Endothelial cell of umbilical vein (primary cell): ENCODE data around the gene NEK2.

Source experiments
- CTCF ChIP-seq, 2 donors: IDR thresholded peaks; 1 replicate in 1 of 2; 2 replicates in 1 of 2; pipeline ENCODE4 v1.5.1; 2011; ENCODE audit warnings: low read length in 2 of 2, mild to moderate bottlenecking in 2 of 2, moderate library complexity in 2 of 2, control low read depth in 1 of 2, inconsistent platforms in 1 of 2, low read depth in 1 of 2; ENCODE audit not compliant: insufficient read depth in 1 of 2; ENCODE audit errors: extremely low read depth in 1 of 2
- EZH2 ChIP-seq: IDR thresholded peaks from 2 replicates; pipeline ENCODE4 v1.6.1; 2012; ENCODE audit warnings: borderline replicate concordance, low read depth, mild to moderate bottlenecking, moderate library complexity, low read length, inconsistent platforms; ENCODE audit not compliant: severe bottlenecking
- JUN ChIP-seq: IDR thresholded peaks from 2 replicates; pipeline ENCODE4 v1.6.1; 2011; ENCODE audit warnings: borderline replicate concordance, low read depth; ENCODE audit not compliant: insufficient read length, insufficient read depth
- MAX ChIP-seq: IDR thresholded peaks from 2 replicates; pipeline ENCODE4 v1.6.1; 2011; ENCODE audit not compliant: insufficient read depth, insufficient read length
- POLR2A ChIP-seq: IDR thresholded peaks from 2 replicates; pipeline ENCODE4 v1.6.1; 2012; ENCODE audit warnings: low read depth, mild to moderate bottlenecking, control low read depth, low read length
- POLR2AphosphoS5 ChIP-seq: IDR thresholded peaks from 2 replicates; pipeline ENCODE4 v1.6.1; 2012; ENCODE audit warnings: low read depth, mild to moderate bottlenecking, control low read depth, low read length, moderate library complexity; ENCODE audit not compliant: insufficient read depth

GRCh38 chr1:211697356-211697755, 21.9 kb upstream of the NEK2 start:
- TF ChIP-seq CTCF (IDR thresholded peaks at IDR 0.05; ENCODE audit: extremely low read depth in 1 of 2, insufficient read depth in 1 of 2, low read depth in 1 of 2, low read length in 2 of 2) = no peak
- no peak for TF ChIP-seq POLR2A
- no peak for TF ChIP-seq POLR2AphosphoS5
- no peak for TF ChIP-seq JUN
- no peak for TF ChIP-seq MAX
- no peak for TF ChIP-seq EZH2
